HFF-Myc (cell line): ENCODE results near the gene DNAJC13.
"Not testable (repeated sequence)": the region's sequence is repeated elsewhere in the genome, so short reads cannot be mapped to it uniquely, and the experiment has no call there.

Source experiments
- DNase-seq: peaks from one replicate; pipeline ENCODE4 v3.0.0-alpha.2; 2011; ENCODE audit warnings: low read depth; ENCODE audit errors: extremely low read depth
- H3K4me3 ChIP-seq: replicated peaks from 2 replicates; pipeline ENCODE4 v1.5.1; 2011; ENCODE audit warnings: low read depth, mild to moderate bottlenecking, control low read depth, low read length
- TF ChIP-seq, protein P1 (sequence below): IDR thresholded peaks from 2 replicates; pipeline ENCODE4 v1.5.1; 2012; ENCODE audit warnings: mild to moderate bottlenecking, low read depth, low read length, control low read depth; ENCODE audit errors: missing control alignments

DNAJC13 gene

GRCh38 chr3:132549890-132550578 lies 132.7 kb downstream of the DNAJC13 start:
- no peak for DNase-seq
- TF ChIP-seq, protein P1, sequence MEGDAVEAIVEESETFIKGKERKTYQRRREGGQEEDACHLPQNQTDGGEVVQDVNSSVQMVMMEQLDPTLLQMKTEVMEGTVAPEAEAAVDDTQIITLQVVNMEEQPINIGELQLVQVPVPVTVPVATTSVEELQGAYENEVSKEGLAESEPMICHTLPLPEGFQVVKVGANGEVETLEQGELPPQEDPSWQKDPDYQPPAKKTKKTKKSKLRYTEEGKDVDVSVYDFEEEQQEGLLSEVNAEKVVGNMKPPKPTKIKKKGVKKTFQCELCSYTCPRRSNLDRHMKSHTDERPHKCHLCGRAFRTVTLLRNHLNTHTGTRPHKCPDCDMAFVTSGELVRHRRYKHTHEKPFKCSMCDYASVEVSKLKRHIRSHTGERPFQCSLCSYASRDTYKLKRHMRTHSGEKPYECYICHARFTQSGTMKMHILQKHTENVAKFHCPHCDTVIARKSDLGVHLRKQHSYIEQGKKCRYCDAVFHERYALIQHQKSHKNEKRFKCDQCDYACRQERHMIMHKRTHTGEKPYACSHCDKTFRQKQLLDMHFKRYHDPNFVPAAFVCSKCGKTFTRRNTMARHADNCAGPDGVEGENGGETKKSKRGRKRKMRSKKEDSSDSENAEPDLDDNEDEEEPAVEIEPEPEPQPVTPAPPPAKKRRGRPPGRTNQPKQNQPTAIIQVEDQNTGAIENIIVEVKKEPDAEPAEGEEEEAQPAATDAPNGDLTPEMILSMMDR = no peak
- H3K4me3 ChIP-seq = no peak overlapping the region

DNA sequence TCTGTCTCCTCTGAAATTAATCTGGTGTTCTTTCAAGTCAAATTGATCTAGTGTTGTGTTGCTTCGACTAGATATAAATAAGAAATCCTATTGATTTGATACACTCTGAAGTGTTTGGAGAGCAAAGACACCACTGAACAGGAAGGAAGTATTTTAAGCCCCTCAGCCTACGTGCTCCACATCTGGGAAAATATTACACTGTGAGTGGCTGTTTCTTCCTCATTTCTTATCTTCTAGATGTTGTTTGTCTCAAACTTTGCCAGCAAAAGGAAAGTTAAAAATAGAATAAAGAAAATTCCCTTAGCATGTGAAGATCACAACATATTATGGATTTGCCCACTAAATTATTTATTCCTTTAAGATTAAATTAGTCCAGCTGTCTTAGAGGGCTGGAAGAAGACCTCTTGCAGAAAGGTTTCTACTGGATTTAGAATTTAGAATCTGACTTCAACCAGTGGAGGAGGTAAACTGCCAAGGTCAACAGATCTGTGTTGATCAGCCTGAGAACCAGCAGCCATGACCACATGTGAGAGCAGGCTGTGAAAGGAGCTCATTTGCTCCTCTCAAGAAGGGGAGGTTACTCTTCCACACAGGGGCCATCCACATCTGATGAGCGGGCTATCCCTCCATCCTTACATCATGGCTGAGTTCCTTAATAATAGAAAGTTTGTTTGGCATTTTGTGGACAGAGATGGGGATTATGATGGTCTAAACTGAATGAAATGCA lies 133.4 kb downstream of the DNAJC13 start:
- H3K4me3 ChIP-seq = no peak overlapping the region
- no peak for DNase-seq
- TF ChIP-seq, protein P1 = no peak

GRCh38 chr3:132553826-132554225 lies 136.5 kb downstream of the DNAJC13 start:
- TF ChIP-seq, protein P1 = no peak
- DNase-seq = no peak
- H3K4me3 ChIP-seq = no peak overlapping the region

- TF ChIP-seq, protein P1 = no peak
- no peak for DNase-seq
- no peak overlapping the region for H3K4me3 ChIP-seq
Measured at GRCh38 chr3:132554437-132554836, 137.1 kb downstream of the DNAJC13 start.

GRCh38 chr3:132555306-132556035 lies 138.2 kb downstream of the DNAJC13 start:
- no peak overlapping the region for H3K4me3 ChIP-seq
- no peak for DNase-seq
- TF ChIP-seq, protein P1 = no peak

DNA sequence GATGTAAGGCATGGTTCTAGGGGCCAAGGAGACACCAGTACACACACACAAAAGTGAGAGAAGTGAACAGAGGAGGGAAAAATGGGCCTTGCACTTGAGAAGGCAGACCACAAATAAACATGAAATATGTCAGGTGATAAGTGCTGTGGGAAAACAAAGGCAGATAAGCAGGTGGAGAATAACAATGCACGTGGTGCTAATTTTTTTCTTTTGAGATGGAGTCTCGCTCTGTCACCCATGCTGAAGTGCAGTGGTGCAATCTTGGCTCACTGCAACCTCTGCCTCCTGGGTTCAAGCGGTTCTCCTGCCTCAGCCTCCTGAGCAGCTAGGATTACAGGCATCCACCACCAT lies 138.7 kb downstream of the DNAJC13 start:
- H3K4me3 ChIP-seq, DNase-seq: not testable (repeated sequence)

DNA sequence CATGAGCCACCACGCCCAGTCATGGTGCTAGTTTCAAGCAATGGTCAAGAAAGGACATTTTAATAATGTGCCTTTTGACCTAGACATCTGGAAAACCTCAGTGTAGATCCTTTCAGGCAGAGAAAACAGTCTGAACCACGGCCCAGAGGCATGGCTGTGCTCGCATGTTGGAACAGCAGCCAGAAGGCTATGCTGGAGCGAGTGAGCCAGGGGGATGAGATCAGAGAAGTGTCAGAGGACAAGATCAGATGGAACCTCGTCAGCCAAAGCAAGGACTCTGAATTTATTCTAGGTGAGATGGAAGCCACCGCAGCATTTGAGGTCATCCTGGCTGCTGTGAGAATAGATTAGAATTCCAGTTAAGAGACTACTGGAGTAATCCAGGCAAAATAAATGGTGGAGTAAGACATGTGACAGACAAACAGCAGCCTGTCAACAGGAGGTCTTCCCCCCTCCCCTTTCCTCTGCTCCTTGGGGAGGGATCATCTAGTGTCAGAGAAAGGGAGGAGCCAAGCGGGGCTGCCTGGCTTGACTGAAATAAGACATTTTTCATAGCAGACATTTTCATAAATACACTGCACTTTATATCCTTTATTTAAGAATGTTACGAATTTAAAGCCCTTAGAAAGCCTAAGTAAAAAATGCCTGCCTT lies 139.3 kb downstream of the DNAJC13 start:
- TF ChIP-seq, protein P1 = no peak
- H3K4me3 ChIP-seq = no peak overlapping the region
- no peak for DNase-seq
